Peyer's patch (tissue), 4 donors: Measurements from ENCODE around the gene GULP1.

Source experiments
- POLR2A ChIP-seq, 2 donors: fragments of 450-650 bp; IDR thresholded peaks; one replicate each; pipeline ENCODE4 v1.5.1; 2017; ENCODE audit warnings: antibody characterized with exemption in 2 of 2, mild to moderate bottlenecking in 2 of 2, moderate library complexity in 2 of 2
- TF ChIP-seq, protein P1 (sequence below), 6 experiments: fragments of 450-650 bp in 4 of 6; fragments of 200-600 bp in 2 of 6; sonication (generic) in 1 of 6; IDR thresholded peaks; one replicate each; pipeline ENCODE4 v1.5.1; 2017 to 2019; ENCODE audit warnings: antibody characterized with exemption in 6 of 6, mild to moderate bottlenecking in 3 of 6, moderate library complexity in 1 of 6

GRCh38 chr2:188292348-188293239 lies 920 bp downstream of the GULP1 start:
- TF ChIP-seq POLR2A (IDR thresholded peaks at IDR 0.05): peak; percentile 77 to 78
- TF ChIP-seq, protein P1, sequence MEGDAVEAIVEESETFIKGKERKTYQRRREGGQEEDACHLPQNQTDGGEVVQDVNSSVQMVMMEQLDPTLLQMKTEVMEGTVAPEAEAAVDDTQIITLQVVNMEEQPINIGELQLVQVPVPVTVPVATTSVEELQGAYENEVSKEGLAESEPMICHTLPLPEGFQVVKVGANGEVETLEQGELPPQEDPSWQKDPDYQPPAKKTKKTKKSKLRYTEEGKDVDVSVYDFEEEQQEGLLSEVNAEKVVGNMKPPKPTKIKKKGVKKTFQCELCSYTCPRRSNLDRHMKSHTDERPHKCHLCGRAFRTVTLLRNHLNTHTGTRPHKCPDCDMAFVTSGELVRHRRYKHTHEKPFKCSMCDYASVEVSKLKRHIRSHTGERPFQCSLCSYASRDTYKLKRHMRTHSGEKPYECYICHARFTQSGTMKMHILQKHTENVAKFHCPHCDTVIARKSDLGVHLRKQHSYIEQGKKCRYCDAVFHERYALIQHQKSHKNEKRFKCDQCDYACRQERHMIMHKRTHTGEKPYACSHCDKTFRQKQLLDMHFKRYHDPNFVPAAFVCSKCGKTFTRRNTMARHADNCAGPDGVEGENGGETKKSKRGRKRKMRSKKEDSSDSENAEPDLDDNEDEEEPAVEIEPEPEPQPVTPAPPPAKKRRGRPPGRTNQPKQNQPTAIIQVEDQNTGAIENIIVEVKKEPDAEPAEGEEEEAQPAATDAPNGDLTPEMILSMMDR (IDR thresholded peaks at IDR 0.05): no peak
